HepG2 (cell line): ENCODE measurements around the gene RBL1. TPM values are rescaled to one million over a fixed set of nuclear protein-coding genes. Genes with fewer than 3 reads are reported as not detected.

Experiments used
- ATAC-seq: fragments of 200-7000 bp; cut with Tn5 transposase; 3 replicates; pipeline ENCODE4 v1.9.1; 2020; ENCODE audit warnings: mild to moderate bottlenecking, moderate library complexity
- BruUV-seq: library from RNA; stranded (reverse); fragments of 400-500 nt; replicated peaks from 2 replicates; lab custom pipeline; 2021; lab: Mats Ljungman, UMichigan
- CTCF ChIA-PET: fragments of 300-600 bp; formaldehyde crosslinking; extraction: SDS; loops from one replicate; lab custom pipeline; 2021; ENCODE audit warnings: low total read pairs, inconsistent platforms, low intra/inter-chr PET ratio; lab: Yijun Ruan, JAX
- POLR2A ChIA-PET: fragments of 350-600 bp; sonication (Branson Sonifier 250); formaldehyde crosslinking; loops from one replicate; lab custom pipeline; 2020; ENCODE audit warnings: antibody characterized with exemption, inconsistent platforms; lab: Yijun Ruan, JAX
- DNase-seq: peaks from one replicate; pipeline ENCODE4 v3.0.0-alpha.2; 2015; ENCODE audit warnings: low spot score
- FAIRE-seq: peaks from 3 replicates; lab custom pipeline; 2011; peaks lifted over from hg19 to GRCh38; lab: Jason Lieb, UNC
- H2AFZ ChIP-seq: one replicate; pipeline ENCODE4 v1.6.1; 2011; ENCODE audit warnings: low read length, inconsistent platforms
- H3K27ac ChIP-seq: fragments of 300-600 bp; 3 replicates; pipeline ENCODE4 v1.8.0; 2011; ENCODE audit warnings: mixed run types, mild to moderate bottlenecking, mixed read lengths, low read length, inconsistent platforms; ENCODE audit not compliant: insufficient read depth; ENCODE audit errors: extremely low read length
- H3K27me3 ChIP-seq, 2 experiments: fragments of 200-600 bp in 1 of 2; 2 replicates in 1 of 2; 3 replicates in 1 of 2; pipeline versions ENCODE4 v1.6.0 to v1.8.0; 2011; ENCODE audit warnings: low read length in 2 of 2, mild to moderate bottlenecking in 2 of 2, moderate library complexity in 2 of 2, inconsistent platforms in 1 of 2; ENCODE audit not compliant: insufficient read depth in 2 of 2, control insufficient read depth in 1 of 2
- H3K36me3 ChIP-seq, 2 experiments: fragments of 200-600 bp in 1 of 2; replicated peaks in 1 of 2; 2 replicates in 1 of 2; 3 replicates in 1 of 2; pipeline versions ENCODE4 v1.5.1 to v1.8.0; 2011; ENCODE audit warnings: low read length in 2 of 2, inconsistent platforms in 1 of 2; ENCODE audit not compliant: insufficient read depth in 2 of 2, control insufficient read depth in 1 of 2
- H3K4me1 ChIP-seq: 2 replicates; pipeline ENCODE4 v1.5.1; 2012; ENCODE audit warnings: low read length, inconsistent platforms; ENCODE audit not compliant: insufficient read depth
- H3K4me2 ChIP-seq: 2 replicates; pipeline ENCODE4 v1.6.0; 2011; ENCODE audit warnings: low read depth, low read length, inconsistent platforms
- H3K4me3 ChIP-seq, 3 experiments: fragments of 200-600 bp in 1 of 3; sonication (generic), shearing (Covaris generic) in 1 of 3; replicated peaks in 1 of 3; 2 replicates each; pipeline ENCODE4 v1.5.1; 2011 to 2016; ENCODE audit warnings: low read length in 3 of 3, inconsistent platforms in 2 of 3, low read depth in 2 of 3, mild to moderate bottlenecking in 2 of 3, control low read depth in 1 of 3, mixed read lengths in 1 of 3; ENCODE audit not compliant: insufficient read depth in 1 of 3
- H3K79me2 ChIP-seq: one replicate; pipeline ENCODE4 v1.6.1; 2011; ENCODE audit warnings: low read length, inconsistent platforms; ENCODE audit not compliant: insufficient read depth
- H3K9ac ChIP-seq: 2 replicates; pipeline ENCODE4 v1.6.0; 2011; ENCODE audit warnings: mild to moderate bottlenecking, low read depth, low read length, inconsistent platforms; ENCODE audit not compliant: insufficient read depth
- H3K9me3 ChIP-seq: 2 replicates; pipeline ENCODE4 v1.5.1; 2012; ENCODE audit warnings: mild to moderate bottlenecking, low read length
- H4K20me1 ChIP-seq: 2 replicates; pipeline ENCODE4 v1.6.0; 2011; ENCODE audit warnings: inconsistent platforms, mild to moderate bottlenecking, low read length, moderate library complexity; ENCODE audit not compliant: insufficient read depth
- BCL6 ChIP-seq: IDR thresholded peaks from 2 replicates; pipeline ENCODE4 v1.6.1; 2016; ENCODE audit warnings: missing genetic modification reagents, missing compliant biosample characterization
- SMAD3 ChIP-seq: sonication (generic); formaldehyde crosslinking; IDR thresholded peaks from 2 replicates; pipeline ENCODE4 v1.4.0; 2020; ENCODE audit warnings: missing genetic modification reagents
- ZMYM3 ChIP-seq: sonication (generic); formaldehyde crosslinking; IDR thresholded peaks from 2 replicates; pipeline ENCODE4 v1.5.1; 2020; ENCODE audit warnings: mild to moderate bottlenecking, missing genetic modification reagents
- ZNF143 ChIP-seq: sonication (generic); formaldehyde crosslinking; IDR thresholded peaks from 2 replicates; pipeline ENCODE4 v1.4.0; 2020; ENCODE audit warnings: missing genetic modification reagents
- ZNF264 ChIP-seq: sonication (generic); formaldehyde crosslinking; IDR thresholded peaks from 2 replicates; pipeline ENCODE4 v1.4.0; 2020; ENCODE audit warnings: missing genetic modification reagents
- ZNF44 ChIP-seq: sonication (generic); formaldehyde crosslinking; IDR thresholded peaks from 2 replicates; pipeline ENCODE4 v1.5.1; 2020; ENCODE audit warnings: mild to moderate bottlenecking, missing genetic modification reagents
- ZNF589 ChIP-seq: sonication (generic); formaldehyde crosslinking; conservative IDR thresholded peaks from 2 replicates; pipeline ENCODE4 v1.8.0; 2022; ENCODE audit warnings: mild to moderate bottlenecking, moderate library complexity, missing genetic modification reagents
- ZSCAN20 ChIP-seq: sonication (generic); formaldehyde crosslinking; IDR thresholded peaks from 2 replicates; pipeline ENCODE4 v1.4.0; 2020; ENCODE audit warnings: missing genetic modification reagents, mild to moderate bottlenecking, borderline replicate concordance
- WGBS: methylation state at CpG from one replicate; pipeline ENCODE4 v1.1.6; 2017; ENCODE audit warnings: low lambda C conversion rate; 5-methylcytosine and 5-hydroxymethylcytosine counted together
- in situ Hi-C: cut with HindIII; loops from 2 replicates; pipeline ENCODE4 v1.10.0; 2017; ENCODE audit warnings: low pct_unique_long_range_greater_than_20kb; ENCODE audit not compliant: extremely low pct_ligation_motif_present
- intact Hi-C: fragments of 100-400 bp; cut with micrococcal nuclease; formaldehyde crosslinking; loops from one replicate; pipeline ENCODE4 v1.10.0; 2022; ENCODE audit not compliant: unreplicated experiment
- polyA plus RNA-seq, 8 experiments: library from polyadenylated mRNA; depleted of rRNA in 3 of 8; stranded (reverse) in 7 of 8; unstranded in 1 of 8; fragments of >200 nt; fragmentation: Illumina TruSeq in 4 of 8; extraction: Trizol in 4 of 8; gene quantifications; 2 replicates each; pipeline versions ENCODE4 v1.2.1 to v1.2.3, GENCODE V29; 2011 to 2016; ENCODE audit warnings: low read depth in 4 of 8, missing spikeins in 1 of 8, mixed read lengths in 1 of 8; ENCODE audit not compliant: insufficient read depth in 1 of 8
- total RNA-seq, 5 experiments: library from RNA; depleted of rRNA; stranded (reverse); fragments of >200 nt; fragmentation: Illumina TruSeq; extraction: Trizol; gene quantifications; 2 replicates each; pipeline ENCODE4 v1.2.3, GENCODE V29; 2016; ENCODE audit warnings: low read depth in 1 of 5

Gene RBL1
- total and polyA plus RNA-seq, 2 of the 13 experiments (the other 11 are each of a cell fraction or from before 2014, with no cell fraction given), result 6.0 to 27.5 TPM

- CTCF ChIA-PET, result no interaction called here
- WGBS, result 17% methylated on average over 3 of the region's 3 CpGs
Measured at GRCh38 chr20:36975099-36975818, 120.5 kb downstream of the RBL1 start.

GRCh38 chr20:36974660-36975059 lies 121.1 kb downstream of the RBL1 start:
- BruUV-seq, result no TSS peak
- no peak overlapping the region for H3K9ac ChIP-seq
- no peaks in the 10 kb centered on the region for H3K9me3 ChIP-seq
- H3K4me1 ChIP-seq, result peaks cover 14% of the 10 kb centered on the region
- H2AFZ ChIP-seq, result no peak overlapping the region
- no peak overlapping the region for H3K4me3 ChIP-seq
- ATAC-seq, result no peak
- intact Hi-C loops, result no loop called here
- H4K20me1 ChIP-seq, result no peaks in the 10 kb centered on the region
- WGBS, result 67% methylated on average over 3 of the region's 3 CpGs
- H3K27me3 ChIP-seq, result no peaks in the 10 kb centered on the region
- H3K36me3 ChIP-seq, result no peaks in the 10 kb centered on the region
- H3K4me2 ChIP-seq, result no peak overlapping the region
- CTCF ChIA-PET, result no interaction called here
- no peak for TF ChIP-seq ZNF589 (CRISPR knock-in tag)
- no peak for TF ChIP-seq SMAD3 (CRISPR knock-in tag)
- no peak for TF ChIP-seq ZNF143 (CRISPR knock-in tag)
- no peak for TF ChIP-seq ZNF264
- TF ChIP-seq ZSCAN20 (CRISPR knock-in tag), result no peak
- no peak for TF ChIP-seq ZNF44 (CRISPR knock-in tag)
- TF ChIP-seq, all 625 proteins: peak for 0
- H3K79me2 ChIP-seq, result no peaks in the 10 kb centered on the region
- in situ Hi-C loops, result no loop called here
- H3K27ac ChIP-seq, result no peak overlapping the region
- POLR2A ChIA-PET, result no interaction called here
- no peak for DNase-seq
- no peak for FAIRE-seq

More at GRCh38 chr20:36975099-36975818, 120.5 kb downstream of the RBL1 start:
- DNase-seq (no peak), ATAC-seq (no peak), FAIRE-seq (no peak)
- intact Hi-C loops (no loop called here), in situ Hi-C loops (no loop called here)
- H3K79me2 ChIP-seq, result no peaks in the 10 kb centered on the region
- BruUV-seq, result no TSS peak
- no peak overlapping the region for H3K27ac ChIP-seq
- no peaks in the 10 kb centered on the region for H4K20me1 ChIP-seq
- POLR2A ChIA-PET, result no interaction called here
- H3K9me3 ChIP-seq, result no peaks in the 10 kb centered on the region
- H3K27me3 ChIP-seq, result no peaks in the 10 kb centered on the region
- H3K4me1 ChIP-seq, result peaks cover 10% of the 10 kb centered on the region
- H3K4me3 ChIP-seq, result no peak overlapping the region
- no peaks in the 10 kb centered on the region for H3K36me3 ChIP-seq
- H3K9ac ChIP-seq, result no peak overlapping the region
- H2AFZ ChIP-seq, result no peak overlapping the region
- H3K4me2 ChIP-seq, result no peak overlapping the region; the same call in 1 of the 2 replicates
- 0 out of 2 replicates have a peak, but pooled peaks have one; percentile 44 for TF ChIP-seq BCL6 (CRISPR knock-in tag)
- no peak for TF ChIP-seq ZMYM3
